Neuron (in vitro differentiated cells): ENCODE data around the gene MRPS33.
A peak's percentile ranks its signal among the peaks of the same experiment; 100 is the strongest.

Experiments used
- H2AFZ ChIP-seq: one replicate; pipeline ENCODE4 v1.6.1; 2013; ENCODE audit warnings: low read depth, mild to moderate bottlenecking, inconsistent platforms, low read length, moderate library complexity
- H3K27me3 ChIP-seq: one replicate; pipeline ENCODE4 v1.6.1; 2013; ENCODE audit warnings: low read length; ENCODE audit not compliant: insufficient read depth
- H3K36me3 ChIP-seq: one replicate; pipeline ENCODE4 v1.6.1; 2013; ENCODE audit warnings: low read length; ENCODE audit not compliant: insufficient read depth
- H3K4me1 ChIP-seq: one replicate; pipeline ENCODE4 v1.6.1; 2013; ENCODE audit warnings: low read length; ENCODE audit not compliant: insufficient read depth
- H3K4me3 ChIP-seq: 2 replicates; pipeline ENCODE4 v1.5.1; 2013; ENCODE audit warnings: mild to moderate bottlenecking, low read length, moderate library complexity
- H3K9me3 ChIP-seq: one replicate; pipeline ENCODE4 v1.6.1; 2013; ENCODE audit warnings: low read length

MRPS33 gene

DNA sequence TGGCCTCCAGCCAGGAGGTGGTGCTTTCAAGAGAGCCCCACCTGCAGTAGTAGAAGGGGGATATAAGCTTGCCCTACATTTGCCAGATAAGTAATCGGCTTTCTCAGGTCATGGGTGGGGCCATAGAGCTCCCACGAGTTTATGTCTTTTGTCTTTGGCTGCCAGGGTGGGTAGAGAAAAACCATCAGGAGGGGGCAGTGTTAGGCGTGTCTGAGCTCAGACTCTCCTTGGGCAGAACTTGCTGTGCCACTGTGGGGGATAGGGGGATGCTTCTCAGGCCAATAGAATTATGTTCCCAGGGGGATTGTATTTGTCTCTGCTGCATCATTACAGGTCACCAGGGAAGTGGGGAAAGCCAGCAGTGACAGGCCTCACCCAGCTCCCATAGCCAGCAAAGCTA, 12.3 kb upstream of the MRPS33 start:
- Histone ChIP-seq H3K4me3 (no peak overlapping the region), H2AFZ (no peak overlapping the region), H3K36me3 (no peaks in the 10 kb centered on the region), H3K4me1 (no peaks in the 10 kb centered on the region), H3K9me3 (peaks cover 2% of the 10 kb centered on the region), H3K27me3 (no peaks in the 10 kb centered on the region)

DNA sequence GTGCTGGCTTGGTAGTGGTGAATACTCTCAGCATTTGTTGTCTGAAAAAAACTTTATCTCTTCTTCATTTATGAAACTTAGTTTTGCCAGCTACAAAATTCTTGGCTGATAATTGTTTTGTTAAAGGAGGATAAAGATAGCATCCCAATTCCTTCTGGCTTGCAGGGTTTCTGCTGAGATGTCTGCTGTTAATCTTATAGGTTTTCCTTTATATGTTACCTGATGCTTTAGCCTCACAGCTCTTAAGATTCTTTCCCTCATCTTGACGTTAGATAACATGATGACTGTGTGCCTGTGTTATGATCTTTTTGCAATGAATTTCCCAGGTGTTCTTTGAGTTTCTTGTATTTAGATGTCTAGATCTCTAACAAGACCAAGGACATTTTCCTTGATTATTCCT, 9.9 kb upstream of the MRPS33 start:
- no peak overlapping the region for H3K4me3 ChIP-seq
- H2AFZ ChIP-seq, result no peak overlapping the region
- H3K36me3 ChIP-seq, result no peaks in the 10 kb centered on the region
- H3K27me3 ChIP-seq, result no peaks in the 10 kb centered on the region
- H3K9me3 ChIP-seq, result peaks cover 2% of the 10 kb centered on the region
- no peaks in the 10 kb centered on the region for H3K4me1 ChIP-seq

DNA sequence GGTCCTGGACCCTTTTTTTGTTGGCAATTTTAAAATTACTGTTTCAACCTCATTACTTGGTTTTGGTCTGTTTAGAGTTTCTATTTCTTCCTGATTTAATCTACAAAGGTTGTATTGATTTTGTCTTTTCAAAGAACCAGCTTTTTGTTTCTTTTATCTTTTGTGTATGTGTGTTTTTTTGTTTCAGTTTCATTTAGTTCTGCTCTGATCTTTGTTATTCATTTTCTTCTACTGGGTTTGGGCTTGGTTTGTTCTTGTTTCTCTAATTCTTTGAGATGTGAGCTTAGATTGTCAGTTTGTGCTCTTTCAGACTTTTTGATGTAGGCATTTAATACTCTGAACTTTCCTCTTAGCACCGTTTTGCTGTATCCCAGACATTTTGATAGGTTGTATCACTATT, 8.5 kb upstream of the MRPS33 start:
- Histone ChIP-seq H3K36me3 (no peaks in the 10 kb centered on the region), H3K27me3 (no peaks in the 10 kb centered on the region), H3K9me3 (no peaks in the 10 kb centered on the region), H3K4me1 (no peaks in the 10 kb centered on the region), H2AFZ (no peak overlapping the region), H3K4me3 (no peak overlapping the region)

DNA sequence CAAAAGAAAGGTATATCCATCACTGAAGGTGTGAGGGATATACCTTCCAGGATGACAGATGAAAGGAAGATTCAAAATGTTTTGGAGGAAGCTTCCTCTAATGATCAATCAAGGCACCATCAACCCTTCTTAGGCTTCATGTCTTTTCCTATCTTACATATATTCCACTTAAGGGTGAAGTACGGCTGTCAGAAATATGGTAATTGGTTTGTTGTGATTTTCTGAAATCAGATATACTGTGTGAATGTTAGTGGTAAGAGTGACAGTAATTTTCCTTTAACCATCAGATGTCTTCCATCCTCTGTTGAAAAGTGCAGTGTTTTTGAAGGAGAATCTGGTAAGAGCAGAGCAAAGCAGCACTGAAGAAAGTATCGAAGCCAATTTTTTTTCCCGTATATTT, 2.8 kb upstream of the MRPS33 start:
- H3K36me3 ChIP-seq, result no peaks in the 10 kb centered on the region
- H3K4me1 ChIP-seq, result peaks cover 16% of the 10 kb centered on the region
- no peak overlapping the region for H3K4me3 ChIP-seq

DNA sequence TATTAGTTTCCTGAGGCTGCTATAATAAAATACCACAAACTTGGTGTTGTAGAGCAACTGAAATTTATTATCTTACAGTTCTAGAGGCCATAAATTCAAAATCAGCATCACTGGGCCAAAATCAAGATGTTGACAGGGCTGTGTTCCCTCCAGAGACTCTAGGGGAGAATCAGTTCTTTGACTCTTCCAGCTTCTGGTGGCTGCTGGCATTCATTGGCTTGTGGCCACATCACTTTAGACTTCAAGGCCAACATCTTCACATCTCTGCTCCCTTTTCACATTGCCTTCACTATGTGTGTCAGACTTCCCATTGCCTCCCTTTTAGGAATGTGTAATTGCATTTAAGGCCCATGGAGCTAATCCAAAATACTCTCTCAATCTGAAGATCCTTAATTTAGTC, 1.6 kb upstream of the MRPS33 start:
- no peaks in the 10 kb centered on the region for H3K9me3 ChIP-seq
- no peak overlapping the region for H3K4me3 ChIP-seq
- H2AFZ ChIP-seq, result no peak overlapping the region
- peaks cover 17% of the 10 kb centered on the region for H3K4me1 ChIP-seq
- H3K36me3 ChIP-seq, result no peaks in the 10 kb centered on the region
- H3K27me3 ChIP-seq, result no peaks in the 10 kb centered on the region

More for the DNA sequence above, 2.8 kb upstream of the MRPS33 start:
- Histone ChIP-seq H3K9me3 (no peaks in the 10 kb centered on the region), H2AFZ (no peak overlapping the region), H3K27me3 (no peaks in the 10 kb centered on the region)

DNA sequence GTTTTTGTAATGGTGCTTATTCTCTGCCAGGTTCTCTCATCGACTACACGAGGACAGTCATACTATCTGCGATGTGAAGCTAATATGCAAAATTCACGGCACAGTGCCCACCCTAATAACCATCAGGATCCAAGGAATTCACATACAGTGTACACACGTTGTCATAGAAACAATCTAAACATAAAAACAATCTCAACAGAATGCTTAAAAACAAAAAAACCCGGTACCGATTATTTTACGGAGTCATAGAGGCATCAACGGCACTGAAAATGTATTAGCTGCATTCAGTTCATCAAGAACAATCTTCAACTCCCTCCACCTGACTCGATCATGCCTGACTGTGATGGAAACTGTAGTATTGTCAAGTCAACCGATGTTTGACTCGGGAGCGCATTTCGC, 628 bp downstream of the MRPS33 start:
- no peaks in the 10 kb centered on the region for H3K9me3 ChIP-seq
- peaks cover 17% of the 10 kb centered on the region for H3K4me1 ChIP-seq
- no peaks in the 10 kb centered on the region for H3K27me3 ChIP-seq
- H3K4me3 ChIP-seq, result peak overlapping the region; percentile 73
- peak overlapping the region; percentile 78 for H2AFZ ChIP-seq
- H3K36me3 ChIP-seq, result peaks cover 8% of the 10 kb centered on the region

DNA sequence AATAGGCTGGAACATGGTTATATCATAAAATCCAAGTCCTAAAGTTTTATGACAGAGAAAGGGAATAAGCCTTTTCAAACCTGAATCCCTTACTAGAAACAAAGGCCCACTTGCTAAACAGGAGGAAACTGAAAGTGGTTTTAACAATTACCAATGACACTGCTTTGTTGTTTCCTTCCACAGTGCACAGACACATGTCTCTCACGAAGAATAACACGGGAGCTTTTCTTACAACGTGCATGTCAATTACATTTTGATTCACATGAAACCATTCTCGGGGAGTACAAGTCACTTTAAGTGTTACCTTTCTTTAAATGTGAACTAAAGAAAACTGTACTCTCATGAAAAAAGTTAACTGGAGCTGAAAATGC, 1.4 kb downstream of the MRPS33 start:
- H3K4me3 ChIP-seq, result peak overlapping the region; percentile 73

DNA sequence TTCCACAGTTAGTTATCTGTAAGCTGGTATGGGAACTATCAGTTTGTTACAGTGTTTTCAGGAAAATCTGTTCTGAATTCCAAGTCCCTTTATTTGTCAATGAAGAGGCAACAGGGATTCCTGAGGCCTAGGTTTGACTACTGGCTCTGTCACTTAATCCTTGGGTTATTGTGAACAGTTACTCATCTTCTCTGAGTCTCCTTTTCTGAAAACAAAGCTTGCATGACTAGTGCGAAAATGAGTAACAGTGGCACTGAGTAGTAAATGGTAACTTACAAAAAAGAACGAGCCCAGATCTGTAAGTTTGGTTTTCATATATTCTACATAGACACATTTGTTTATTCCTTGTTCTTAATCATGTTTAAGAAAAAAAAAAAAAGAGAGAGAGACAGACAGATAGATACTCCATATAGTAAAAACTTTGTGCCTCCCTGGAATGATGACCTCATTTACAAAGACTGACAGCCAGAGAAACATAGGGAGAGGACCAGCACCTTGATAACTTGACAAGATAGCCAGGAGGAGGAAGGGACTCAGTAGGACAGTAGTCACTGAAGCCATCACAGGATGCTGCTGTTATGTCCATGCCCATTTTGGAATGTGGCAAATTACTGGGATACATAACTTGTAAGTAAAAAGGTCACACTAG, 1.9 kb downstream of the MRPS33 start:
- Histone ChIP-seq H3K4me3 (peak overlapping the region; percentile 73), H3K9me3 (no peaks in the 10 kb centered on the region), H3K27me3 (no peaks in the 10 kb centered on the region)

More for the DNA sequence above, 1.4 kb downstream of the MRPS33 start:
- Histone ChIP-seq H3K36me3 (peaks cover 10% of the 10 kb centered on the region), H2AFZ (no peak overlapping the region), H3K27me3 (no peaks in the 10 kb centered on the region), H3K9me3 (no peaks in the 10 kb centered on the region), H3K4me1 (peaks cover 17% of the 10 kb centered on the region)

DNA sequence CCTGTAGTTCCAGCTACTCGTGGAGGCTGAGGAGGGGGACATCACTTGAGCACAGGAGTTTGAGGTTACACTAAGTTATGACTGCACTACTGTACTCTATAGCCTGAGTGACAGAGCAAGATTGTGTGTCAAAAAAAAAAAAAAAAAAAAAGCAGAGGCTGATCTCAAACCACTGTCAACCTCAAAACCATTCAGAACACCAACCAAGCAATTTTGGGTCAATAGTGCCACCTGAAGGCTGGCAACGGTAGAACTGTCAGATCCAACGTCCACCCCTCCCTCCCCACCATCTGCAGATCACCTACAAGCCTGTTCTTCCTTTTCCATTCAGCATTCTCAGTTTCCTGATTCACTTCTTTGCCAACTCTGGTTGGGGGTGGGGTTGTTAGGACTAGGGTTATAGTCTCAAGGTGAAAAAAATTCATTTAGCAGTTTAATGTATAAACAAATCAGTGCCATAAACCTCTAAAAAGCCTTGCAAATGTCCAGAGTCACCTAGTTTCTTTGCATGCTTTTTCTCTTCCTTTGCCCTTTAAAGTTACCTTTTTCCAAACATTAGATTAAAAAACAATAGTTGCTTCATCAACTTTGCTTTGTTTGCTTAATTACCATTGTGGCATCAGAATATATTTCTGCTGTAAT, 2.6 kb downstream of the MRPS33 start:
- H3K36me3 ChIP-seq, result peaks cover 13% of the 10 kb centered on the region
- no peak overlapping the region for H2AFZ ChIP-seq
- H3K27me3 ChIP-seq, result no peaks in the 10 kb centered on the region
- no peaks in the 10 kb centered on the region for H3K9me3 ChIP-seq
- no peak overlapping the region for H3K4me3 ChIP-seq
- peaks cover 17% of the 10 kb centered on the region for H3K4me1 ChIP-seq

More for the DNA sequence above, 1.9 kb downstream of the MRPS33 start:
- peaks cover 17% of the 10 kb centered on the region for H3K4me1 ChIP-seq
- H2AFZ ChIP-seq, result no peak overlapping the region
- H3K36me3 ChIP-seq, result peaks cover 11% of the 10 kb centered on the region

DNA sequence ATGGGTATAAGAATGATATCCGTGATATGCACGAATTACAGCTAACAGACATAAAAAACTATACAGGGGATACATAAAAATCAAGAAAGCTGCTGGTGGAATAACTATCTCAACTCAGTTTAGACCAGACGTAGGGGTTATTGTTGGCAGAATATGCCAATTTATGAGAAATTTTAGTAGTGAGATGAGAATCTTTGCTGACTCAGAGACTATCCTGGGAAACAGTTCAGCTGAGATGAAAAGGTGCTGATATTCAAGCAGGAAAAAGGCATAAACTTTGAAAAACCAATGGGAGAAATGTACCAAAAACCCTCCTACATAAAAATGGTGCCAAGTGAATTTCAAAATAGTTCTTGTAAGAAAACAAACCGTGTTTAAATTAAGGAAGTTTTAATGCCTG, 3.3 kb downstream of the MRPS33 start:
- no peak overlapping the region for H2AFZ ChIP-seq

DNA sequence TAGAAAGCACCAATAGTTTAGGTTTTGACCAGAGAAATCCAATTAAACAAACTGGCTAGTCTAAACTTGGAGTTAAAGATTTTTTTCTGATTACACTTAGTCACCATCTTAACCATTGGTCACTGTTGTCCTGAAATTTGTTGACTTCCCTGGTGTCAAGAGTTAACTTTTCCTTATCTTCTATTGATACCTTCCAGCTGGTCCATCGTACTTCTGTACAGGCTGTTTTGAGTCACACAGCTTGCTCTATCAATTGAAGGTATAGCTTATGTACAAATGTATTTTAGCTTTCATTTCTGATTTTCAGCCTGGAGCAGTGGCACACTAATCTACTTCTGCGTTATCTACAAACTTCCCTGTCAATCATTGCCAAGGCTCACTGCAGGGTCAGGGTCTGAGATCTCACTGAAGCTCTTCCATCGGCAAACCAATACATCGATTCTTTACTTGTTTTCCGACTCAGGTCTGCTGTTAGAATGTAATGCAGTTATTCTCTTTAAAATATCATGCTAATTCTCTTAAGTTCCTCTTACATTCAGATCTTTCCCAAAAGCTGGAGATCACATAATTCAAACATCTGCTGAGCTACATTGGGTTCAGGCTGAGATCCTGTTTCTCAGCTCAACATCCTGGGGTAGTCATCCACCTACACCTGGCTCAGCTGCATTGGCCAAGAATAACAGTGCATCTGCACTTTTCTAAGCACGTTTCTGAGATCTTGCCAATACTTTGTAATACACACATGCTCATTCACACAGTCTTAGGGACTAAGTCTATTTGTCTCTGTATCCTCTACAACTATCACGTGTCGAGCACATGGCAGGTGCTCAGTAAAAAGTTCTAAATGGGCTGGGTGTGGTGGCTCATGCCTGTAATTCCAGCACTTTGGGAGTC, 11.3 kb downstream of the MRPS33 start:
- no peaks in the 10 kb centered on the region for H3K9me3 ChIP-seq
- H3K4me3 ChIP-seq, result no peak overlapping the region
- H3K4me1 ChIP-seq, result no peaks in the 10 kb centered on the region
- H3K27me3 ChIP-seq, result no peaks in the 10 kb centered on the region
- no peak overlapping the region for H2AFZ ChIP-seq
- peaks cover 15% of the 10 kb centered on the region for H3K36me3 ChIP-seq

More for the DNA sequence above, 3.3 kb downstream of the MRPS33 start:
- H3K9me3 ChIP-seq, result no peaks in the 10 kb centered on the region
- H3K4me3 ChIP-seq, result no peak overlapping the region
- H3K27me3 ChIP-seq, result no peaks in the 10 kb centered on the region
- peaks cover 17% of the 10 kb centered on the region for H3K4me1 ChIP-seq
- peaks cover 17% of the 10 kb centered on the region for H3K36me3 ChIP-seq

DNA sequence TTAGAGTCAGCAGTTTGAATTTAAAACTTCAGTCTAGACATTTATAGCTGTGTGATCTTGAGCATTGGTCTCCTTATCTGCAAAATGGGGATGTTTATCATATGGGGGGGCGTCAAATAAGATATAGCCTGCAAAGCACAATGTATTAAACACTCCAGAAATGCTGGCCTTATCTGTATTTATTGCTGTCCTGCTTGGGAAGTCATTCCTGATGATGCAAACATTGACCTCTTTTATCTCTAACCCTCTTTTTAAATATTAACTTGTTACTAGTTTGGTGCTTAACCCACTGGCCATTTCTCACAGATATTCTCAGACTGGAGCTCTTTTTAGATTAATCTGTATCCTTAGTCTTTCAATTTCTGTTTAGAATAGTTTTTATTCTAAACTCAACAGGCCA, 13.2 kb downstream of the MRPS33 start:
- H3K4me3 ChIP-seq, result no peak overlapping the region

DNA sequence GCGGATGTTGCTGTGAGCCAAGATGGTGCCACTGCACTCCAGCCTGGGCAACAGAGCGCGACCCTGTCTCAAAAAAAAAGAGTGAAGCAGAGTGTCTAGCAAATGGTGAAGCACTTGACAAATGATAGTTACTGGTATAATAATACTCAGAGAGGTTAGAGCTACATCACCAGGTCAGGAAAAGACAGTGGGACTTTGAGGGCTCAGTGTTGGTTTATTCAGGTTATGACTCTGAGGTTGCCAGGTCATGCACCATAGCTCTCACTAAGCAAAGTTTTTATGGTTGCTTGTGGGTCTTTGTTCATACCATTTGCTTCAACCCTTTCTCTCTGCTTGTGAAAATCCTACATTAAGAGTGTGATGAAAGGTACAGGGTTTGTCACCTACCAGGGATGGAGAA, 13.6 kb downstream of the MRPS33 start:
- H2AFZ ChIP-seq, result no peak overlapping the region
- no peaks in the 10 kb centered on the region for H3K4me1 ChIP-seq
- H3K9me3 ChIP-seq, result no peaks in the 10 kb centered on the region
- H3K27me3 ChIP-seq, result no peaks in the 10 kb centered on the region
- no peak overlapping the region for H3K4me3 ChIP-seq
- H3K36me3 ChIP-seq, result peaks cover 4% of the 10 kb centered on the region

More for the DNA sequence above, 13.2 kb downstream of the MRPS33 start:
- no peak overlapping the region for H2AFZ ChIP-seq
- no peaks in the 10 kb centered on the region for H3K9me3 ChIP-seq
- no peaks in the 10 kb centered on the region for H3K4me1 ChIP-seq
- no peaks in the 10 kb centered on the region for H3K27me3 ChIP-seq
- H3K36me3 ChIP-seq, result peaks cover 8% of the 10 kb centered on the region
